NCI-H748 treated with DMSO at 0.1 percent for 48 hours (cell line): Measurements from ENCODE around the gene DAND5.
A peak's percentile ranks its signal among the peaks of the same experiment; 100 is the strongest.

ENCODE experiments used
- DNase-seq: peaks from one replicate; lab custom pipeline; 2025; lab: John Stamatoyannopoulos, UW

Gene DAND5

GRCh38 chr19:13022859-13023636 is 53.7 kb downstream of the DAND5 start:
- DNase-seq: peak; percentile 9

- no peak for DNase-seq
These were observed 54.3 kb downstream of the DAND5 start for GRCh38 chr19:13023656-13024055.
